Measurements from ENCODE around the gene KIF17.

The KIF17 gene

GRCh38 chr1:20652300-20652699, 65.5 kb downstream of the KIF17 start:
- Histone ChIP-seq H3K27me3 (ENCODE audit: control insufficient read depth, low read length) (no peaks in the 10 kb centered on the region), H3K9me2 (replicated peaks; ENCODE audit: control insufficient read depth, low read length) (no peaks in the 10 kb centered on the region), H4K20me1 (ENCODE audit: control insufficient read depth, insufficient read depth, low read depth, low read length) (no peaks in the 10 kb centered on the region; the same call in 1 of the 2 replicates), H3F3A (ENCODE audit: control insufficient read depth, insufficient read depth) (peaks cover 3% of the 10 kb centered on the region; the same call in 1 of the 2 replicates), H3K4me2 (ENCODE audit: low read length) (no peak overlapping the region), H3K9me3 (ENCODE audit: control insufficient read depth, insufficient read depth, low read length) (no peaks in the 10 kb centered on the region), H3K4me1 (ENCODE audit: control insufficient read depth, low read length) (no peaks in the 10 kb centered on the region), H3K36me3 (ENCODE audit: control insufficient read depth, low read length) (peaks cover 77% of the 10 kb centered on the region), H3K4me3 (ENCODE audit: low read length) (no peak overlapping the region), H3K79me2 (ENCODE audit: control insufficient read depth, low read length) (peaks cover 14% of the 10 kb centered on the region), H3K27ac (ENCODE audit: low read depth, low read length) (no peak overlapping the region)
- TF ChIP-seq EZH2phosphoT487 (IDR thresholded peaks at IDR 0.05; ENCODE audit: borderline replicate concordance, low read length) (no peak), CTCF (IDR thresholded peaks at IDR 0.05; ENCODE audit: low read depth, low read length, poor library complexity, severe bottlenecking) (no peak)

- H3K9me2 ChIP-seq (replicated peaks; ENCODE audit: control insufficient read depth, low read length) = no peaks in the 10 kb centered on the region
- no peaks in the 10 kb centered on the region for H3K27me3 ChIP-seq (ENCODE audit: control insufficient read depth, low read length)
- TF ChIP-seq EZH2phosphoT487 (IDR thresholded peaks at IDR 0.05; ENCODE audit: borderline replicate concordance, low read length) = no peak
- TF ChIP-seq CTCF (IDR thresholded peaks at IDR 0.05; ENCODE audit: low read depth, low read length, poor library complexity, severe bottlenecking) = no peak
- H3F3A ChIP-seq (ENCODE audit: control insufficient read depth, insufficient read depth) = peaks cover 3% of the 10 kb centered on the region; the same call in 1 of the 2 replicates
- H3K36me3 ChIP-seq (ENCODE audit: control insufficient read depth, low read length) = peaks cover 46% of the 10 kb centered on the region
- H3K4me2 ChIP-seq (ENCODE audit: low read length) = no peak overlapping the region
- H4K20me1 ChIP-seq (ENCODE audit: control insufficient read depth, insufficient read depth, low read depth, low read length) = no peaks in the 10 kb centered on the region
- no peaks in the 10 kb centered on the region for H3K4me1 ChIP-seq (ENCODE audit: control insufficient read depth, low read length)
- no peak overlapping the region for H3K27ac ChIP-seq (ENCODE audit: low read depth, low read length)
- H3K79me2 ChIP-seq (ENCODE audit: control insufficient read depth, low read length) = no peaks in the 10 kb centered on the region
- H3K9me3 ChIP-seq (ENCODE audit: control insufficient read depth, insufficient read depth, low read length) = no peaks in the 10 kb centered on the region
- H3K4me3 ChIP-seq (ENCODE audit: low read length) = no peak overlapping the region
These were observed 68.9 kb downstream of the KIF17 start for GRCh38 chr1:20648946-20649345.

GRCh38 chr1:20648438-20648837, 69.4 kb downstream of the KIF17 start:
- H3K9me2 ChIP-seq (replicated peaks; ENCODE audit: control insufficient read depth, low read length) = no peaks in the 10 kb centered on the region
- no peak overlapping the region for H3K4me3 ChIP-seq (ENCODE audit: low read length)
- no peaks in the 10 kb centered on the region for H3K9me3 ChIP-seq (ENCODE audit: control insufficient read depth, insufficient read depth, low read length)
- no peak overlapping the region for H3K27ac ChIP-seq (ENCODE audit: low read depth, low read length)
- no peaks in the 10 kb centered on the region for H3K4me1 ChIP-seq (ENCODE audit: control insufficient read depth, low read length)
- H3K4me2 ChIP-seq (ENCODE audit: low read length) = no peak overlapping the region
- H4K20me1 ChIP-seq (ENCODE audit: control insufficient read depth, insufficient read depth, low read depth, low read length) = no peaks in the 10 kb centered on the region
- no peaks in the 10 kb centered on the region for H3K27me3 ChIP-seq (ENCODE audit: control insufficient read depth, low read length)
- H3K79me2 ChIP-seq (ENCODE audit: control insufficient read depth, low read length) = no peaks in the 10 kb centered on the region
- H3F3A ChIP-seq (ENCODE audit: control insufficient read depth, insufficient read depth) = peaks cover 3% of the 10 kb centered on the region; the same call in 1 of the 2 replicates
- peaks cover 41% of the 10 kb centered on the region for H3K36me3 ChIP-seq (ENCODE audit: control insufficient read depth, low read length)
- TF ChIP-seq EZH2phosphoT487 (IDR thresholded peaks at IDR 0.05; ENCODE audit: borderline replicate concordance, low read length) = no peak
- TF ChIP-seq CTCF (IDR thresholded peaks at IDR 0.05; ENCODE audit: low read depth, low read length, poor library complexity, severe bottlenecking) = no peak

Data from DOHH2 (cell line).